Smooth muscle cell (in vitro differentiated cells): Measurements from ENCODE around the gene AFTPH. TPM values are rescaled to one million over a fixed set of nuclear protein-coding genes. Genes with fewer than 3 reads are reported as not detected.
A peak's percentile ranks its signal among the peaks of the same experiment; 100 is the strongest.

Source experiments
- DNase-seq: peaks from one replicate; lab custom pipeline; 2025; ENCODE audit not compliant: unreplicated experiment; lab: John Stamatoyannopoulos, UW
- H2AFZ ChIP-seq: fragments of 200-600 bp; sonication (generic); 2 replicates; pipeline ENCODE4 v1.6.0; 2016; ENCODE audit warnings: antibody characterized with exemption, low read depth, mild to moderate bottlenecking
- H3F3A ChIP-seq: fragments of 200-600 bp; sonication (generic); 2 replicates; pipeline ENCODE4 v1.6.0; 2017; ENCODE audit warnings: antibody characterized with exemption, low read depth
- H3K27ac ChIP-seq: fragments of 200-600 bp; sonication (generic); 2 replicates; pipeline ENCODE4 v1.5.1; 2016; ENCODE audit warnings: low read depth, mild to moderate bottlenecking
- H3K27me3 ChIP-seq: fragments of 200-600 bp; sonication (generic); 2 replicates; pipeline ENCODE4 v1.6.1; 2016; ENCODE audit warnings: low read depth, mild to moderate bottlenecking
- H3K36me3 ChIP-seq: fragments of 200-600 bp; sonication (generic); 2 replicates; pipeline ENCODE4 v1.5.1; 2016; ENCODE audit warnings: low read depth
- H3K4me1 ChIP-seq: fragments of 200-600 bp; sonication (generic); 2 replicates; pipeline ENCODE4 v1.5.1; 2016; ENCODE audit warnings: low read depth
- H3K4me2 ChIP-seq: fragments of 200-600 bp; sonication (generic); 2 replicates; pipeline ENCODE4 v1.6.0; 2016; ENCODE audit warnings: mild to moderate bottlenecking
- H3K4me3 ChIP-seq: fragments of 200-600 bp; sonication (generic); 2 replicates; pipeline ENCODE4 v1.5.1; 2016; ENCODE audit warnings: mild to moderate bottlenecking
- H3K79me2 ChIP-seq: fragments of 200-600 bp; sonication (generic); 2 replicates; pipeline ENCODE4 v1.6.0; 2016; ENCODE audit warnings: low read depth, mild to moderate bottlenecking
- H3K9ac ChIP-seq: fragments of 200-600 bp; sonication (generic); 2 replicates; pipeline ENCODE4 v1.6.0; 2016; ENCODE audit warnings: low read depth
- H3K9me3 ChIP-seq: fragments of 200-600 bp; sonication (generic); replicated peaks from 2 replicates; pipeline ENCODE4 v1.5.1; 2016; ENCODE audit warnings: low read depth
- H4K20me1 ChIP-seq: fragments of 200-600 bp; sonication (generic); 2 replicates; pipeline ENCODE4 v1.6.0; 2016; ENCODE audit warnings: low read depth
- CTCF ChIP-seq: fragments of 200-600 bp; sonication (generic); IDR thresholded peaks from 2 replicates; pipeline ENCODE4 v1.5.1; 2017; ENCODE audit warnings: borderline replicate concordance, mild to moderate bottlenecking, antibody characterized with exemption; ENCODE audit not compliant: insufficient read depth, poor library complexity, severe bottlenecking
- WGBS: methylation state at CpG from one replicate; pipeline ENCODE4 v1.1.7; 2016; ENCODE audit warnings: low lambda C conversion rate; 5-methylcytosine and 5-hydroxymethylcytosine counted together
- polyA plus RNA-seq: library from polyadenylated mRNA; unstranded; fragments of >200 nt; fragmentation: Nextera tagmentation; extraction: Ambion mirVana; gene quantifications from 2 replicates; pipeline ENCODE4 v1.2.1, GENCODE V29; 2016
- total RNA-seq: library from RNA; depleted of rRNA; stranded (reverse); fragments of >200 nt; gene quantifications from 2 replicates; pipeline ENCODE4 v1.2.3, GENCODE V29; 2014

AFTPH gene
- total and polyA plus RNA-seq, 2 experiments from 2014 or later, result 5.5 to 26.3 TPM

GRCh38 chr2:64637000-64637635 is 113.0 kb downstream of the AFTPH start:
- TF ChIP-seq CTCF, result no peak
- no peaks in the 10 kb centered on the region for H3K9me3 ChIP-seq
- WGBS, result 87% methylated on average over 9 of the region's 9 CpGs
- H3K4me2 ChIP-seq, result no peak overlapping the region
- no peak overlapping the region for H3K9ac ChIP-seq
- H4K20me1 ChIP-seq, result peaks cover 100% of the 10 kb centered on the region
- H3K4me3 ChIP-seq, result no peak overlapping the region
- H3F3A ChIP-seq, result no peaks in the 10 kb centered on the region
- H3K79me2 ChIP-seq, result peaks cover 56% of the 10 kb centered on the region
- no peak overlapping the region for H2AFZ ChIP-seq
- H3K27ac ChIP-seq, result peak overlapping the region; percentile 22
- no peak for DNase-seq
- H3K4me1 ChIP-seq, result peaks cover 34% of the 10 kb centered on the region
- H3K27me3 ChIP-seq, result no peaks in the 10 kb centered on the region
- no peaks in the 10 kb centered on the region for H3K36me3 ChIP-seq

- peaks cover 64% of the 10 kb centered on the region for H3K79me2 ChIP-seq
- no peaks in the 10 kb centered on the region for H3K27me3 ChIP-seq
- peaks cover 42% of the 10 kb centered on the region for H3K4me1 ChIP-seq
- H3K4me3 ChIP-seq, result no peak overlapping the region
- no peak for DNase-seq
- WGBS, result 52% methylated on average over 5 of the region's 5 CpGs
- H4K20me1 ChIP-seq, result peaks cover 100% of the 10 kb centered on the region
- peak overlapping the region; percentile 22 for H3K27ac ChIP-seq
- H2AFZ ChIP-seq, result no peak overlapping the region
- H3K4me2 ChIP-seq, result peak overlapping the region; percentile 5
- H3F3A ChIP-seq, result no peaks in the 10 kb centered on the region
- no peaks in the 10 kb centered on the region for H3K36me3 ChIP-seq
- no peak for TF ChIP-seq CTCF
- no peak overlapping the region for H3K9ac ChIP-seq
- H3K9me3 ChIP-seq, result no peaks in the 10 kb centered on the region
Observed at GRCh38 chr2:64637931-64638330, 113.8 kb downstream of the AFTPH start.

- H2AFZ ChIP-seq, result no peak overlapping the region
- H4K20me1 ChIP-seq, result peaks cover 99% of the 10 kb centered on the region
- H3K36me3 ChIP-seq, result no peaks in the 10 kb centered on the region
- H3K9me3 ChIP-seq, result no peaks in the 10 kb centered on the region
- H3K27ac ChIP-seq, result peak overlapping the region; percentile 64
- H3F3A ChIP-seq, result no peaks in the 10 kb centered on the region
- no peak for TF ChIP-seq CTCF
- H3K4me1 ChIP-seq, result peaks cover 39% of the 10 kb centered on the region
- 90% methylated on average over 4 of the region's 4 CpGs for WGBS
- no peaks in the 10 kb centered on the region for H3K27me3 ChIP-seq
- peak overlapping the region; percentile 5 for H3K4me2 ChIP-seq
- no peak overlapping the region for H3K9ac ChIP-seq
- peaks cover 69% of the 10 kb centered on the region for H3K79me2 ChIP-seq
- H3K4me3 ChIP-seq, result no peak overlapping the region
- DNase-seq, result no peak
Observed at GRCh38 chr2:64638502-64639120, 114.5 kb downstream of the AFTPH start.

- H3K9ac ChIP-seq, result peak overlapping the region; percentile 41
- peaks cover 74% of the 10 kb centered on the region for H3K79me2 ChIP-seq
- H4K20me1 ChIP-seq, result peaks cover 89% of the 10 kb centered on the region
- H3F3A ChIP-seq, result peaks cover 4% of the 10 kb centered on the region
- TF ChIP-seq CTCF, result no peak
- WGBS, result 45% methylated on average over 2 of the region's 2 CpGs
- peak overlapping the region; percentile 64 for H3K27ac ChIP-seq
- no peaks in the 10 kb centered on the region for H3K9me3 ChIP-seq
- H3K4me2 ChIP-seq, result peak overlapping the region; percentile 62
- no peak for DNase-seq
- no peak overlapping the region for H2AFZ ChIP-seq
- H3K36me3 ChIP-seq, result no peaks in the 10 kb centered on the region
- no peaks in the 10 kb centered on the region for H3K27me3 ChIP-seq
- peaks cover 40% of the 10 kb centered on the region for H3K4me1 ChIP-seq
- H3K4me3 ChIP-seq, result no peak overlapping the region
Observed at GRCh38 chr2:64639691-64640090, 115.6 kb downstream of the AFTPH start.
